ENCODE results near the gene STOML1.
"Not testable (repeated sequence)": the region's sequence is repeated elsewhere in the genome, so short reads cannot be mapped to it uniquely, and the experiment has no call there.

STOML1 gene

DNA sequence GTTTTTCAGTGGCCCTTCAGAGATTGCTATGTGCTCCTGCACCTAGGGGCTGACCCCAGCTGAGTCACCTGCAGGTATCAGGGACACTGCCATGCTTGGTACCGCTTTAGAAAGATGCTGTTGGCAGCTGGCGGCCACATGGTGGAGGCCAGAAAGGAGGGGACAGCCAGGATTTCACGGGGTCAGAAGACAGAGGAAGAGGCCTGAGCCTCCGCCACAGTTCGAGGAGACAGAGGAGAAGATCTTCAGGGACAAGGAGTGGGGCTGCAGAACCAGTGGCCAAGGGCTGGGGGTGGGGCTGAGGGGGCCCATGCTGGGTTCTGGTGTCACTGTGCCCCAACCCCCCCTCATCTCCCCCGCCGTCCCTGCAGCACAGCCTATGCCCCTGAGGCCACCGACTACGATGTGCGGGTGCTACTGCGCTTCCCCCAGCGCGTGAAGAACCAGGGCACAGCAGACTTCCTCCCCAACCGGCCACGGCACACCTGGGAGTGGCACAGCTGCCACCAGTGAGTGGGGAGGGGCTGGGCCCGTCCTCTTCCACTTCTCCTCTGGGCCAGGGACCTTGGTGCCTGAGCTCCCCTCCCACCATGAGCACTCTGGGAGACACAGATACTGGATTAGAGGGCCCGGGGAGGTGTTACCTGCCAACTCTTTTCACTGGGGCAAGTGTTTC lies 45.9 kb downstream of the STOML1 start:
- DNase-seq = no peak

DNA sequence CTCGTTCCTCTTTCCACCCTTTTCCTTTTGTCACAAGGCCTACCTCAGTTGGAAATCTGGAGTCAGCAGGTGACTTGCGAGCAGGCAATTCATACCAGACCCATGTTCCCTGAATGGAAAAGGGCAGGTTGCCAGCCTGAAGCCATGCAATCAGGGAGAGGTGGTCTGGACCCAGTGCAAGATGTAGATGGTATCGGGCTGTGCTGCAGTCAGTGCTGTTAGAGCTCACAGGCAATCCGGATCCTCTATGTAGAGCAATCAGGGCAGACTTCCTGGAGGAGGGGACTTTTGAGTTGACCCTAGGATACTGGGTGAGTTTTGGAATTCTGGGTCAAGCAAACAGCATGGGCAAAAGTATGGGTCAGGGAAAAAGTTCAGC lies 47.0 kb downstream of the STOML1 start:
- DNase-seq = no peak

DNA sequence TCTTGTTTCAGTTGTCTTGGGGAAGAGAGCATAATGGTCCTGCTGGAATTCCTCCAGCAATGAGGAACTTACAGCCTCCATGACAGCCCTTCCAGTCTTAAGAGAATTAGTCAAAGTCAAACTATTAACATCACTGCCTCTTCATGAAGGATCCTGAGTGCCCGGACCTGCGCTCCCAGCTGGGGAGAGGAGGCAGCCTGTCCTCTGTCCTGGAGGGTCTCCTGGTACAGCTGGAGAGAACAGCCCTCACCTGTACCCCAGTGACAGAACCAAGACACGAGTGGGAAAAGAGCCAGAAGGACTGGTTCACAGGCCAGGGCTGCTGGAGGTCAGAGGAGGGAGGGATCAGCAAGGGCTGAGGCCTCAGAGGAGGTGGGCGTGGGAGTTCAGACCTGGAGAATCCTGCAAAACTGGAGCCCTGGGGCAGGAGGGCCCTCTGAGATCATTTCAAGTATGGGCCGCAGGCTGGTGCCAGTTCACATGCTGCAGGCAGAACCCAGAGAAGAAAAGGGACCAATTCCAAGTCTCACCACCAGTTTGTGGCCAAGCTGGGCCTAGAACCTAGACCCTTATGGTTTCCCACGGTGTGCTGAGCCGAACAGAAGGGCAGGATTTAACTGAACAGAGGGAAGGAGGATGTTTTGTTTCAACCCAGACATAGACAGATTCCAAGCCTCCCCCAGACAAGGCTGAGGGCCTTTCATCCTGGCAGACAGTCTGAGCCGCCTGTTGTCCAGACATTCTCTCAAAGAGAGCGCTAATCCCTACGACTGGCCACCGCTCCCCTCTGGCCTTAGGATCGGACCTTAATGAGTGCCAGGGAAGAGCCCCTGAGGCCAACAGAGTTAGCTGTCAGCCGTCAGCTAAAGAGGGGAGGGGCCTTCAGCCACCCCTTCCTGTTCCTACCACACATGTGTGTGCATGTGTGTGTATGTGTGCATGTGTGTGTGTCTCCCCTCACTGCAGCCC lies 47.6 kb downstream of the STOML1 start:
- no peak for DNase-seq

DNA sequence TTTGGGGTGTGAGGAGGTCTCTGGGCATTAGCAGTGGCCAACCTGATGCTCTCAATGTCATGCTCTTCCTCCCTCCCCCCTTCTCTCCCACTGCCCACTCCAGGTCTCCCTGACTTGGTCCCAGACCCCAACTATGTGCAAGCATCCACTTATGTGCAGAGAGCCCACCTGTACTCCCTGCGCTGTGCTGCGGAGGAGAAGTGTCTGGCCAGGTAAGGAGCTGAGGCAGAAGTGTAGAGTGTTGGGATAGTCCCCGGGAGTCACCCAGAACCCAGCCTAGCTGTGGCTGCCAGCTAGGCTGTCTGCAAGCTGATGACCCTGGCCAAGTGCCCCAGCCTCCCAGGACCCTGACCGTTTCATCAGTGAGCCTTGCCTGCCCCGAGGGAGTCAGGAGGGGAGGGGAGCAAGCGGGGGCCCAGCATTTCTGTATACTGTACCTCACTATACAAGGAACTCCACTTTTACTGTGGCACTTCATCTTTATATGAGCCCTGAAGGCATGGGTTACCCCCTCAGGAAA lies 49.3 kb downstream of the STOML1 start:
- no peak for DNase-seq

DNA sequence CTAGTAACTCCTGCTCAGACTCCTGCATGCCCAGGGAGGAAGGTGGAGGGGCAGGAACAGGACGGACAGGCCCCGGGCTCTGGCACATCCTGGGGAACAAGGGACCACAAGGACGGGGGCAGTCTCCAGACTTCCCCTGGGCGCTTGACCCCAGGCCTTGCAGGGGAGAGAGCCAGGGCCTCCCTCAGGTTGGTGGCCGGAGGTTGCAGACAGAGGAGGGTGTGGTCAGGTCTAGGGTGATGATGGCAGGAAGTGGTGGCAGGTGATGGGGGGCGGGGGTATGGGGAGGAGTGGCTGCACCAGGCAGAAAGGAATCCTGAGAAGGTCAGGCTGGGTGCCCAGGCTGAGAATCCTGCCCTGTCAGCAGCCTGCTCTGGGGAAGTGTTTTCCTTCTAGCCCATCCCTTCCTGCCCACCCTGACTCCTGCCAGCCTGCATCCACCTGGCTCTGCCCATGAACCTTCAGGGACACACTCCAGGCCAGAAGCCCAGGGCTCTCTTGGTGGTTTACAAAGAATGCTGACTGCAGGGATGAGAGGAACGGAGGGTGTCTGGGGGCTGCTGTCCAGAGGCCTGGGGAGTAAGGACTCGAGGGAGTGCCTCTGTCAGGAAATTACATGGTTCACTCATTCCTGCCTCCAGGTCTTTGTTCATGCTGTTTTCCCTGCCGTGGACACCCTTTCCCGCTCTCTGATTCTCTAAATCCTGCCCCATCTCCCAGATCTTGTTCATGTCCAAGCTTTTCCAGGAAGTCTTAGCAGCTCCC lies 50.0 kb downstream of the STOML1 start:
- no peak for DNase-seq

DNA sequence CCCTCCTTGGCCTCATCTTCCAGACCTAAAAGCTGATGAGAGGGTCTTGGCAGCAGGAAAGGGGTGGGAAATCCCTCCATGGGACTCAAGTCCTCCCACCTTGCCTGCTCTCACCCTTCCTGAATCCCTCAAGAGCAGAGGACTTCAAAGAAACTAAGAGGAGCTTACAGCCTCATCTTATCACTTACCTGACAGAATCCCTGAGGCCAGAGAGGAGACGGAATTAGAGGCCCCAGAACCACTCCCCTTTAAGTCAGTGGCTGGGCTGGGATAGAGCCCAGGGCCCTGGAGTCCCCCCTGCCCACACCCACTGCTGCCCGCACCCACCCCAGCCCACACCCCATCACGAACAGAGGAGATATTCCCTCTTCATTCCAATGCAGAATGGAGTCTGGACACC lies 50.6 kb downstream of the STOML1 start:
- DNase-seq = no peak

DNA sequence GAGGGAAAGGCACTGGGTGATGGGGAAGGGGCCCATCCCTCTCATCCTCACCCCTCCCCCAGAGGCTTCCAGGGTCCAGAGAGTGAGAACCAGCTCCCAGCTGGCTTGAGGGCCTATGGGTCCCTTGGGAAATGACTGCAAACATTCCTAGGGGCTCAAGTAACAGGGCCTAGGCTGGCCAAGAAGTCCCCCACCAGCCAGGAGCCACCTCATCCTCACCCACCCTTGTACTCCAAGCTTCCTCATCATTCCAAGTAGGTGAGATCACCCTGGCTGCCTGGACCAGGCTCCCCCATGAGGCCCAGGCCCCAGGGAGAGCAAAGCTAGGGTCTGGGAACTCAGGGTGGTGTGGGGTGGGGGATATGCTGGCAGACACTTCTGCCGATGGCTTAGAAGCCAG lies 51.1 kb downstream of the STOML1 start:
- DNase-seq = no peak

DNA sequence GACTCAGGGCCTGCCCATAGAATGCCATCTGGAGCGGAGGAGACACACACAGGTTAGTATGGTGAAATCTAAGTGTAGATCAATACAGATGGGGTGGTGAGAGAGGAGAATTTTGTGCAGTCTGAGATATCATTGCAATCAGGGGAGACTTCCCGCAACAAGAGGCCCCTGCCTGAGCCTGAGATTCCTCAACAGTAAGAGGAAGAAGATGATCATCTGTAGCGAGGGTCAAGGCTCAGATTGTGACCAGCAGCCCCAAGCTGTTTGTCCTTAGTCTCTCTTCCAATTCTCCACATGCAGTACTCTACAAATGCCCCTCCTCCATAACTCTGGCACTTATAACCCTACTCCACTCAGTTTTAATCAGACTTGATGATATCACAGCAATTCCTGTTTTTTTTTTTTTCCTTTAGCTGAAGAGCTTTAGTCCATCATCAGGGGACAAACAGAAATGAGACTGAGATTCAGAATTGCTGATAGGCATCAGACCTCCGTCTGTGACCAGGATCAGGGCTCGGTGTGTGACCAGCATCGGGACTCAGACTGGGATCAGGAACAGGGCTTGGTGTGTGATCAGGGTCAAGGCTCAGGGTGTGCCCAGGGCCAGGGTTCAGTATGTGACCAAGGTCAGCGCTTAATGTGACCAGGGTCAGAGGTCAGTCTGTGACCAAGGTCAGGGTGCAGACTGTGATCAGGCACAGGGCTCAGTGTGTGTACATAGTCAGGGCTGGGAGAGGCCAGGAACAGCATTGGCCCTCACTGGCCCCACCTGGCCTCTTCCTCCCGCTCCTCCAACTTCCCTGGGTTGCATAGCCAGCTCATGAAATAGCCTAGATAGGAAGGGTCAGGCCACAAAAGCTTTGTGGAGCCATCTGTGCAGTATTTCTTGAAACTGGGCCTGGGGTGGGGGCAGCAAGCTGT lies 51.8 kb downstream of the STOML1 start:
- no peak for DNase-seq

DNA sequence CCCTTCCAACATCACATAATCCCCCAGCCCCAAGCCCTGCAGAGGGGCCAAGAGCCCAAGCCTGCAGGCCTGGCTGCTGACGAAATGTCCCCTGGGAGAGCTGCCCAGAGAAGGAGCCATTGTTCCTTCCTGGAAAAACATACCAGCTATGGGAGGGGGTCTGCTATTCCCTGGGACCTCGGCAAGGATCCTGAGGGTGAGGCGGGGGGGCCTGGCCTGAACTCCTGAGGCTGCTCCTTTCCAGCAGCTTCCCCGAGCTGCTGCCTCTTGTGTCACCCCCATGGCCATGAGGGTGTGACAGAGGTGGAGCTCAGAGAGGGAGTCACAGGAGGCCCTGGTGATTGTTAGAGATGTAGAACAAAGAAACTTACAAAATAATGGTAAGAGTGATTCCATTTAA lies 53.0 kb downstream of the STOML1 start:
- no peak for DNase-seq

DNA sequence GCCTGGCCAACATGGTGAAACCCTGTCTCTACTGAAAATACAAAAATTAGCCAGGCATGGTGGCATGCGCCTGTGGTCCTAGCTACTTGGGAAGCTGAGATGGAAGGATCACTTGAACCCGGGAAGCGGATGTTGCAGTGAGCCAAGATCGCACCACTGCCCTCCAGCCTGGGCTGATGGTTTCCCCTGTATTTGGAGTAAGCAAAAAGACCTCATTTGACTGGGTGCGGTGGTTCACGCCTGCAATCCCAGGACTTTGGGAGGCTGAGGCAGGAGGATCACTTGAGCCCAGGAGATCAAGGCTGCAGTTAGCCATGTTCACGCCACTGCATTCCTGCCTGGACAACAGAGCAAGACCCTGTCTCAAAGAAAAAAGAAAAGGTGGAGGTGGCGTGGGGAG lies 53.6 kb downstream of the STOML1 start:
- not testable (repeated sequence) for DNase-seq

DNA sequence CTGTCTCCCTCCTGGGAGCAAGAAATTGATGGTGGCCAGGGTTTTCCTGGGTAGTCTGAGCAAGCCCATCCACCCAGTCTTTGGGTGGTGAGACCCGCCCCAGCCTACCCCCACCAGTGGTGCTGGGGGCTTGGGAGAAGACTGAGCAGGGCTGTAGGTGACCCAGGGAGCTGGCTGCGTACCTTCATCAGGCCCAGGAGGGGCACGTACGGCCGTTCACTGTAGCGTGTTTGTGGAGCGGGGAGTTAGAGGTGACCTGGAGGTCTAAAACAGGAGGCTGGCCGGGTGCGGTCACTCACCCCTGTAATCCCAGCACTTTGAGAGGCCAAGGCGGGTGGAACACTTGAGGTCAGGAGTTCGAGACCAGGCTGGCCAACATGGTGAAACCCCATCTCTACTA lies 54.4 kb downstream of the STOML1 start:
- DNase-seq = no peak

DNA sequence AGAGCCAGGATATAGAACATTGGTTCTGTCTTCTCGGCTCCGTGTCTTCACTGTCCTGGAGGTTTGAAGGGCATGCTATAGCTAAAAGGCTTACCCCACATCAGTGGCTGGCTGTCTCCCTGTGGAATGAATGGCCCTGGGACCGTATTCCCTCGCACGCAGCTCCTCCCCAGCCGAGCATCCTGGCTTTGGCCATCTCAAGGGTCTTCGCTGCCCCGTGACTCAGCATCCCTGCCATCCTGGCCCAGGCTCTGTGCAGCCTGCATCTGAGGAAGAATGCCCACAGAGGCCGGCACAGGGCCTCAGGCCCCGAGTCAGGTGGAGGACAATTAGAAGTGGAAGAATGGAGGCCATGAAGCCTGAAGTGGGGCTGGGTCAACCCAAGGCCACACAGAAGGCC lies 54.8 kb downstream of the STOML1 start:
- no peak for DNase-seq

DNA sequence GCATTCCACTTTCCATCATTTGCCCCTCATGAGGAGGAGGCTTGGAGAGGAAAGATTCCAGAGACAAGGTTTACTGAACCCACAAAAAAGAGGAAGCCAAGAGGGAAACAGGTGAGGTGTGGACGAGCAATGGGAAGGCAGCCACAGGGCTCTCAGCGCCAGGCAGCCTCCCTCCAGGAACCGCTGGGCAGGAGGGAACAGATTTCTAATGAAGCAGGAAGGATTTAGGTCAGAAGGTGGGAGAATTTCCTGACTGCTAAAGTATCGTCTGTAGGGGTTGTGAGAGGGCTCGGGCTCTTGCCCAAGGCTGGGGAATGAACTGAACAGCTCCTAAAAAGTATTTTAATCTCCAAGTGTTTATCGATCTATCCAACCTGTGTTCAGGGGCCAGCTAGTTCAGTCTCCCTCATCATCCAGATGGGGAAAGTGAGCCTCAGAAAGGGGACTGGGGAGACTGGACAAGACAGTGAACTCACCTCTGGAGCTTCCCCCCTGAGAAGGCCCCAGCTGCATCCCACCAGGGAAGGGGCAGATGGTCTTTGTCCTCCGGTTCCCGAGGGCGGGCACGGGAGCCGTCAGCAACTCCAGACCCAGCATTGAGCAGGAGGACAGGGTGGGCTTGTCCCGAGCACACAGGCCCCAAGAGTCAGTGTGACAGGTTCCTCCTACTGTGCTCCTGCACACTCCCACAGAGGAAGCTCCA lies 55.4 kb downstream of the STOML1 start:
- DNase-seq = no peak

DNA sequence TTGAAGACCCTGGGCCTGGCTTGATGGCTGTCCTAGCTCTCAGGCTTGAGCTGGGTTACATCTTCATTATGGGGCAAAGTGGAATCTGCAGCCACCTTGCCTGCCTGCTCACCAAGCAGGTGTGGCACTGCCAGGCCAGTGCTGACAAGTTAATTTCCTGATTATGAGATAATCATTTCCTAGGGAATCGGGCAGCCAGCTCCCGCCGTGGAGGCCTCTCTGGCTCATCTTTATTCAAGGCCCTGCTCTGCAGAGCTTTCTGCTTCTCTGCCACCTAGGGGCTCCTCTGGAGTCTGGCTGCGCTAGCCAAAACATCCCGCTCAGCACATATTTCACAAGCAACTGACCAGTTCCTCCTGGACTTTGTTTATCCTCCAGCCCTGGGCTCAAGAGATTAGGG lies 55.9 kb downstream of the STOML1 start:
- no peak for DNase-seq

DNA sequence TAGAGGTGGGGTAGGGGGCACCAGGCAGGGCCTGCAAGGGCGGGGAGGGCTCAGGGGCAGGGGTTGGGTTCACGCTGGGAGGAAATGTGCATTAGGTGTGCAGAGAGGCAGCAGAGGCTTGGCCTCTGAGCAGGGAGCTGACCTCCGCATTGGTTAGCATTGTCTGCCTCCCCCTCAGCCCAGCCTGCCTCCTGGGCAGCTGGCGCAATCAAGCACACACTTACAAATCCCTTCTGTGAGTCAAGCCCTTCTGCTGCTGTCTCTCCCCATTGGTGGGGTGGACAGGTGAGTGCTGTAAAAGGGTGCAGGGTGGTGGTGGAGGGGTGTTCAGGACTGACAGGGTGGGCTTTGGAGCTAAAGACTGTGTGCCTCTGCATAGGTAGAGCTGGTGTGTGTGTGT lies 56.5 kb downstream of the STOML1 start:
- no peak for DNase-seq

DNA sequence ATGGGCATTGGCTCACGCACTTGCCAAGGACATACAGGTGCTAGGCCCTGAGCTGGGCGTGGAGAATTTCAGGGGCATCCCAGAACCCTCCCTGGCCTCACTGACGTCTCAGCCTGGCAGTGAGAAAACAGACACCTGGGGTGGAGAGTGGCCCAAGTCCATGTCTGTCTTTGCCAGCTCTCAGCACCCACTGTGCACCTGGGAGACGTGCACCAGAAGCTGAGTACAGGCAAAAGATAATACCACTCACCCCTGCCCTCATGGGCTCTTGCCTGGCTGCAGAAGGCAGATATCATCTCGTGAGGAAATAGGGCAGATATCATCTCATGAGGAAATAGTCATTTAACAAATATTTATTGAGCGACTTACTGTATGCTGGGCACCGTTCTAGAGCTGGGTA lies 57.8 kb downstream of the STOML1 start:
- DNase-seq = no peak

DNA sequence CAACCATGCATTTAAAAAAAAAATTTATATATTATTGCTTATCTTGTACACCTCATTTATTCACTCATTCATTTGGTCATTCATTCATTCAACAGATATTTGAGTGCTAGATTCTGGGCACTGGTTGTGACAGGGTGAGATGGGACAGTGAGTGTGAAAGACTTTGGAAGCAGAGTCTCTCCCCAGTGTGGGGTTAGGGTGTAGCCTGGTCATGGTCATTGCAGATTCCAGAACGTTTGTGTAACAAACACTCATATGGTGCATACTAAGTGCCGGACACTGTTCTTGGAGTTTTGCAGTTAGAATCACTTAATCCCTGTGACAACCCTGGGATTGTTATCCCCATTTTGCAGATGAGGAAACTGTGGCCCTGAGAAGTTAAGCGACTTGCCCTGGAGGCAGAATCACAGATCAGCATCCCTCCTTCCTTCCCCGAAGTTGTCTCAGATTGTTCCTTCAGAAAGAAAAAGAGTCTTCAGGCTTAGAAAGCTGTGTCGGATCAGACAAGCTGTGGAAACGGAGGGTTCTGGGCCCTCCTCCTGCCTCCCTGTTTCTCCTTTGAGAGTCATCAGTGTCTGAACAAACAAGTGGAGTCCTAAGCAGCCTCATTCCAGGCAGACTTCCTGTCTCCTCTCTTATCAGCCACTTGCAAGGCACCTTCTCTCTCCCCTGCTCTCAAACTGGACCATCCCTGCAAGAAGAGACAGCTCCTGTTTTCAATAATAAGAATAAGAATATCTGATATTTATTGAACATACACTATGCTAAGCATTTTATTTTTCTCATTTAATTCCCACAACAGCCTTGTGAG lies 59.5 kb downstream of the STOML1 start:
- no peak for DNase-seq

DNA sequence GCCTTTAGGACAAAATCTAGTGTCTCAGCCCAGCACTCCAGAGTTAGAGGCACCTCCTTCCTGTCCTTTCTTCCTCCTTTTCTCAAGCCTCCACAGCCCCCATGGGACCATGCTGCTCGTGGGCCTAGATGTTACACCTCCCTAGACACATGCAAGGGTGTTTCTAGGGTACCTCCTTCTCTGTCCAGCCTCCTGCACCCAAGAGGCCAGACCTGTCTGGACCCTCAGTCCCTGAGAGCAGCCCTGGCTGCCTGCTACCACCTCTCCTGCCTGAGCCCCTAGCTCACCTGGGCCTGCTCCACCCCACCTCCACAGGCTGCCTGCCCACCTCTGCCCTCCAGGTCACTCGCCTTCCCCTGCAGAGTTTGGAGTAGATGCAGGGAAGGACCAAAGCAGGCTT lies 60.7 kb downstream of the STOML1 start:
- DNase-seq = no peak

DNA sequence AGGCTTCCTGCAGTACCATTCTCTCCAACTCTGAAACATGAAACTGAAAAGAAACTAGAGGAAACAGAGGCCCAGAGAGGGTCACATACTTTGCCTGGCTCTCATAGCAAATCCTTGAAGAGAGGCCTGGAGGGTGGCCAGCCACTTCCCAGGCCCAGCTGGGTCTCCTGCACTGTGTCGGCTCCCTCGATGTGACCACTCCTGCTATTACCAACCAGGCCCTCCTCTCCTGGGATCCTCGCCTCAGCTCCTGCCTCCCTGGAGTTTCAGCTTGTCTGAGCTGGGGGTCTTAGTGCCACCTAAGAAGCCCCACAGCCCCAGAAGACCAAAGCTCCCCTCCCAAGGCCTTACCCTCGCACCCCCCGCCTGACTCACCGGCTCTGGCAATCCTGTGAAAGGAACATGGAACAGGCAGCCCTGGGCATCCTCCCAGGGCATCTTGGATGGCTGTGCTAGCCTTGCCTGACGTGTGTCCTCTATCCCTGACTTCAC lies 61.3 kb downstream of the STOML1 start:
- DNase-seq = no peak

DNA sequence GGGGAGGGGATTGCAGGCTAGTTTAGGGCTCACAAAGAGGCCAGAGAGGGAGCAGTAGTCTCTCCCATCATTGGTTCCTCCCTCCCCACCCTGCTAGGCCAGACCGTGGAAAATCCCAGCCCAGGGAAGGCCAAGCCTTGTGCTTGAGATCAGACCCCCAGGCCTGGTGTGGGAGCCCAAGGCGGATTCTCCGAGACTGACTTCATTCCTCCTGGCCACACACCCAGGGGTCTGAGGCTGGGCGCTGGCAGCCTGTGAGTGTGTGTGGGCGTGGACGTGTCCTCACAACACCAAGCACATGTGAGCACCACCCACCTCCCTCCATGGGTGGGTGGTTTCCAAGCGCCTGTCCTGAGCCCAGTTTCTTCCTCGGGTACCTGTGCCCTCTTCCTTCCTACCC lies 61.7 kb downstream of the STOML1 start:
- DNase-seq = no peak

Data from inflammatory macrophage (primary cell).